ENCODE data around the gene MYH10. TPM values are rescaled to one million over a fixed set of nuclear protein-coding genes. Genes with fewer than 3 reads are reported as not detected.

MYH10 gene
- total RNA-seq, 1 donor from 2014 or later, result 34.9 TPM

DNA sequence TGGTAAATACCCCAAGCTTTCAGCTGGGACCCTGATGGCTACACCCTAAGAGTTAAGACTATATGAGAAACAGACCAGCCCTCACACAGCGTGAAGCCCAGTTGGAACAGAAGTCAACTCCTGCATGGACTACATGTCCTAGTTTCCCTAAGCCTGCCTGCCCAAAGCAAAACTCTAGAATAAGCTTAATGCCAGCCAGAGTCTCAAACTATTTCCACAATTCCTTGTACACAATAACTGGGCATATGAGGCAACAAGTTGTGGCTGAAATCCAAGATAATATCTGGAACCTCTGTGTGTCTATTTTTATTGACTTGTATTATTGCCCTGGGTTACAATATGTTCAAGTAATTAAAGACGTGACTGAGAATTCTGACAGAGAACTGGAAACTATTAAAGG, 19.4 kb downstream of the MYH10 start:
- Histone ChIP-seq H3K27me3 (no peaks in the 10 kb centered on the region), H3K4me3 (no peak overlapping the region), H3K4me1 (peaks cover 12% of the 10 kb centered on the region), H3K27ac (no peak overlapping the region), H3K9me3 (no peaks in the 10 kb centered on the region), H3K36me3 (no peaks in the 10 kb centered on the region)
- DNase-seq (ENCODE audit: extremely low spot score in 2 of 2), result no peak
- TF ChIP-seq POLR2AphosphoS5 (IDR thresholded peaks at IDR 0.05; ENCODE audit: insufficient read depth in 1 of 2, low read depth in 1 of 2) (no peak), POLR2A (IDR thresholded peaks at IDR 0.05) (no peak)
- TF ChIP-seq, protein P1, sequence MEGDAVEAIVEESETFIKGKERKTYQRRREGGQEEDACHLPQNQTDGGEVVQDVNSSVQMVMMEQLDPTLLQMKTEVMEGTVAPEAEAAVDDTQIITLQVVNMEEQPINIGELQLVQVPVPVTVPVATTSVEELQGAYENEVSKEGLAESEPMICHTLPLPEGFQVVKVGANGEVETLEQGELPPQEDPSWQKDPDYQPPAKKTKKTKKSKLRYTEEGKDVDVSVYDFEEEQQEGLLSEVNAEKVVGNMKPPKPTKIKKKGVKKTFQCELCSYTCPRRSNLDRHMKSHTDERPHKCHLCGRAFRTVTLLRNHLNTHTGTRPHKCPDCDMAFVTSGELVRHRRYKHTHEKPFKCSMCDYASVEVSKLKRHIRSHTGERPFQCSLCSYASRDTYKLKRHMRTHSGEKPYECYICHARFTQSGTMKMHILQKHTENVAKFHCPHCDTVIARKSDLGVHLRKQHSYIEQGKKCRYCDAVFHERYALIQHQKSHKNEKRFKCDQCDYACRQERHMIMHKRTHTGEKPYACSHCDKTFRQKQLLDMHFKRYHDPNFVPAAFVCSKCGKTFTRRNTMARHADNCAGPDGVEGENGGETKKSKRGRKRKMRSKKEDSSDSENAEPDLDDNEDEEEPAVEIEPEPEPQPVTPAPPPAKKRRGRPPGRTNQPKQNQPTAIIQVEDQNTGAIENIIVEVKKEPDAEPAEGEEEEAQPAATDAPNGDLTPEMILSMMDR (IDR thresholded peaks at IDR 0.05), result no peak
- intact Hi-C loops (cut with DNase I), result no loop called here

DNA sequence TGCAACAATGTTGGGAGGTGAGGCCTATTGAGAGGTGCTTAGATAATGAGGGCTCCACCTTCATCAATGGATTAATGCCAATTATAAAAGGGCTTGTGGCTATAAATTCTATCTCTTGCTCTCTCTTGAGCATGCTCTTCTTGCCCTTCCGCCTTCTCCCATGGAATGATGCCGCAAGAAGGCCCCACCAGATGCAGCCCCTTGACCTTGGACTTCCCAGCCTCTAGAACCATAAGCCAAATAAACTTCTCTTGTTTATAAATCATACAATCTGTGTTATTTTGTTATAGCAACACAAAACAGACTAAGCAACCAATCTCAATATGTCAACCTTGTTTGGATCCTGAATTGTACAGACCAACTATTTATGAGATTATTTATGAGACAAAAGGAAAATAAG, 20.0 kb downstream of the MYH10 start:
- Histone ChIP-seq H3K27ac (no peak overlapping the region), H3K9me3 (no peaks in the 10 kb centered on the region), H3K36me3 (no peaks in the 10 kb centered on the region), H3K4me1 (peaks cover 13% of the 10 kb centered on the region), H3K4me3 (no peak overlapping the region), H3K27me3 (no peaks in the 10 kb centered on the region)
- intact Hi-C loops (cut with DNase I), result no loop called here
- no peak for TF ChIP-seq POLR2A (IDR thresholded peaks at IDR 0.05)
- no peak for TF ChIP-seq POLR2AphosphoS5 (IDR thresholded peaks at IDR 0.05; ENCODE audit: insufficient read depth in 1 of 2, low read depth in 1 of 2)
- TF ChIP-seq, protein P1 (IDR thresholded peaks at IDR 0.05), result no peak
- no peak for DNase-seq (ENCODE audit: extremely low spot score in 2 of 2)

DNA sequence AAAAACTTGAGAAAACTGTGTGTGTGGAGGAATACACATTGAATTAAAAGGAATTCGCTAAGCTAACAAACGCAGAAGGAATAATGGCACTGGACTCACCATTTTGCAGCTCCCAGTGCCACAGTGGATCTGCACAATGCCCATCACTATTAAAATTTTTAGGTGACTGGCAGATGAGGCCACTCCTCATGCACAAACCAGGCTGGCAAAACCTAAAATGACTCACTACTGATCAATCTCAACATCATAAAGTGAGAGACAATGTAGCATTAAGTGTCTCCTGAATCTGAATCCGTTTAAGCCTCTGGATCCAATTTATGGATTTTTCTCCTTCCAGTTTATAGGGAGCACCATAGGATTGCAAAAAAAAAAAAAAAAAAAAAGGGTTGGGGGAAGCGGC, 20.6 kb downstream of the MYH10 start:
- no peak overlapping the region for H3K27ac ChIP-seq
- no peaks in the 10 kb centered on the region for H3K36me3 ChIP-seq
- intact Hi-C loops (cut with DNase I), result no loop called here
- H3K4me1 ChIP-seq, result peaks cover 13% of the 10 kb centered on the region
- no peak for DNase-seq (ENCODE audit: extremely low spot score in 2 of 2)
- H3K4me3 ChIP-seq, result no peak overlapping the region
- H3K27me3 ChIP-seq, result no peaks in the 10 kb centered on the region
- TF ChIP-seq POLR2AphosphoS5 (IDR thresholded peaks at IDR 0.05; ENCODE audit: insufficient read depth in 1 of 2, low read depth in 1 of 2) (no peak), POLR2A (IDR thresholded peaks at IDR 0.05) (no peak)
- TF ChIP-seq, protein P1 (IDR thresholded peaks at IDR 0.05), result no peak
- H3K9me3 ChIP-seq, result no peaks in the 10 kb centered on the region

DNA sequence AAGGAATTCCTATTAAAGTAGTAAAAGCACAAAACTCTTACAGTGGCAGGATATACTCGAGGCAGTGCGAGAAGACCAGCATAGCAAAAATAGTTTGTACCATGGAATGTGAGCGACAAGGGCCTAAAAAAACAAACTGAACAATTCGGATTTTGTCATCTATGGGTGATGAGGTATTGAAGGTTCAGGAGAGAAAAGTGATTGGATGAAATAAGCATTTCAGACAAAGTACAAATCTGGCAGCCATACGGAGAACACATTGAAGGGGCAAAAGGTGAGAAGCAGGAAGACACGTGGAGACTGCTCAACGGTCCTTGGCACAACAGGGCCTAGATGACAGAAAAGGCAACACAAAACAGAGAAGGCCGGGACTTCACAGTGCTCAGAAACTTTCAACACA, 22.5 kb downstream of the MYH10 start:
- H3K36me3 ChIP-seq, result no peaks in the 10 kb centered on the region
- no peak for DNase-seq (ENCODE audit: extremely low spot score in 2 of 2)
- no peak for TF ChIP-seq POLR2A (IDR thresholded peaks at IDR 0.05)
- TF ChIP-seq, protein P1 (IDR thresholded peaks at IDR 0.05), result no peak
- no peak for TF ChIP-seq POLR2AphosphoS5 (IDR thresholded peaks at IDR 0.05; ENCODE audit: insufficient read depth in 1 of 2, low read depth in 1 of 2)
- H3K27ac ChIP-seq, result no peak overlapping the region
- peaks cover 13% of the 10 kb centered on the region for H3K4me1 ChIP-seq
- H3K9me3 ChIP-seq, result no peaks in the 10 kb centered on the region
- intact Hi-C loops (cut with DNase I), result no loop called here
- H3K4me3 ChIP-seq, result no peak overlapping the region
- no peaks in the 10 kb centered on the region for H3K27me3 ChIP-seq

DNA sequence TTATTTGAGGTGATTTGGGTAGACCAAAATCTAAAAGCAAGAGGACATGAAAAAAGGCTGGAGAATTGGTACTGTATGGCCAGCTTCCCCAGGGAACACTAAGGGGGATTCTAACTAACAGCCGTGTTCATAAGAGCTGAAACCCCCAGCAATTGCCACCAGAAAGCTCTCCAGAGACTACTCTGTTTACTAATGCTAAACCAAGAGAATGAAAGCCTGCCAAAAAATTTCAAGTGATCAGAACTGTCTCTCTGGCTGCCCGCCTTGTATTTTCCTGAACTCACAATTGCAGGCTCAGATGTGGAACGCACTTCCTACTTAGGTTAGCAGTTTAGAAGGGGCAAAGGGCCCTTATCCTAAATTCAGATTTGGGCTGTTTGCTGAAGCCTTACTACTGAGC, 24.1 kb downstream of the MYH10 start:
- no peaks in the 10 kb centered on the region for H3K9me3 ChIP-seq
- intact Hi-C loops (cut with DNase I), result no loop called here
- peaks cover 13% of the 10 kb centered on the region for H3K4me1 ChIP-seq
- no peak for DNase-seq (ENCODE audit: extremely low spot score in 2 of 2)
- H3K4me3 ChIP-seq, result no peak overlapping the region
- TF ChIP-seq, protein P1 (IDR thresholded peaks at IDR 0.05), result no peak
- TF ChIP-seq POLR2AphosphoS5 (IDR thresholded peaks at IDR 0.05; ENCODE audit: insufficient read depth in 1 of 2, low read depth in 1 of 2), result no peak
- no peak for TF ChIP-seq POLR2A (IDR thresholded peaks at IDR 0.05)
- H3K36me3 ChIP-seq, result no peaks in the 10 kb centered on the region
- H3K27me3 ChIP-seq, result no peaks in the 10 kb centered on the region
- H3K27ac ChIP-seq, result no peak overlapping the region
